T-cell (primary cell): ENCODE results near the gene MSH3. TPM values are rescaled to one million over a fixed set of nuclear protein-coding genes. Genes with fewer than 3 reads are reported as not detected.
"Not testable (repeated sequence)": the region's sequence is repeated elsewhere in the genome, so short reads cannot be mapped to it uniquely, and the experiment has no call there.

ENCODE experiments used
- ATAC-seq, 4 experiments: fragments of 200-7000 bp in 3 of 4; fragments of 150-1000 bp in 1 of 4; cut with Tn5 transposase; replicated peaks in 1 of 4; 1 replicate in 3 of 4; 2 replicates in 1 of 4; pipeline ENCODE4 v1.10.0; 2021; ENCODE audit warnings: moderate library complexity in 3 of 4, mild to moderate bottlenecking in 2 of 4, moderate number of reproducible peaks in 1 of 4
- CTCF ChIA-PET, 2 donors: fragments of 300-600 bp; sonication (Branson Sonifier 250); formaldehyde crosslinking; loops; one replicate each; lab custom pipeline; 2022; ENCODE audit warnings: antibody characterized with exemption in 2 of 2; lab: Charles Lee
- POLR2A ChIA-PET, 2 donors: fragments of 300-600 bp; sonication (Branson Sonifier 250); formaldehyde crosslinking; loops; one replicate each; lab custom pipeline; 2022; ENCODE audit warnings: antibody characterized with exemption in 2 of 2; lab: Charles Lee
- DNase-seq, 35 experiments: peaks; one replicate each; pipeline versions ENCODE4 v3.0.0 to v3.0.0-alpha.2; 2013 to 2023
- H3K27ac ChIP-seq: one replicate; pipeline ENCODE4 v1.5.1; 2013; ENCODE audit warnings: low read length
- H3K27me3 ChIP-seq, 2 experiments: replicated peaks in 1 of 2; 1 replicate in 1 of 2; 2 replicates in 1 of 2; pipeline versions ENCODE4 v1.6.1 to v1.7.0; 2013; ENCODE audit warnings: low read length in 1 of 2, mixed read lengths in 1 of 2; ENCODE audit not compliant: control insufficient read depth in 2 of 2, insufficient read depth in 2 of 2; ENCODE audit errors: extremely low read depth in 1 of 2
- H3K36me3 ChIP-seq, 2 donors: 1 replicate in 1 of 2; 2 replicates in 1 of 2; pipeline versions ENCODE4 v1.6.1 to v1.7.0; 2013; ENCODE audit warnings: low read length in 1 of 2; ENCODE audit not compliant: control insufficient read depth in 2 of 2, insufficient read depth in 1 of 2; ENCODE audit errors: extremely low read depth in 1 of 2
- H3K4me1 ChIP-seq, 2 experiments: 1 replicate in 1 of 2; 2 replicates in 1 of 2; pipeline versions ENCODE4 v1.6.1 to v1.7.0; 2013; ENCODE audit warnings: low read length in 2 of 2, mixed read lengths in 1 of 2; ENCODE audit not compliant: insufficient read depth in 2 of 2, control insufficient read depth in 1 of 2; ENCODE audit errors: extremely low read depth in 1 of 2
- H3K4me3 ChIP-seq, 2 donors: 1 replicate in 1 of 2; 2 replicates in 1 of 2; pipeline versions ENCODE4 v1.5.1 to v1.7.0; 2013; ENCODE audit warnings: mild to moderate bottlenecking in 2 of 2, low read length in 1 of 2, moderate library complexity in 1 of 2; ENCODE audit not compliant: control insufficient read depth in 1 of 2; ENCODE audit errors: extremely low read depth in 1 of 2
- H3K9me3 ChIP-seq: 2 replicates; pipeline ENCODE4 v1.7.0; 2013
- H3K27ac Mint-ChIP-seq, 2 donors: one replicate each; pipeline ENCODE4 v1.8.0; 2020 to 2021; ENCODE audit warnings: mild to moderate bottlenecking in 2 of 2, mixed read lengths in 2 of 2
- H3K27me3 Mint-ChIP-seq, 2 donors: one replicate each; pipeline ENCODE4 v1.8.0; 2021 to 2022; ENCODE audit warnings: mixed read lengths in 2 of 2
- H3K36me3 Mint-ChIP-seq: one replicate; pipeline ENCODE4 v1.8.0; 2021; ENCODE audit warnings: mixed read lengths
- H3K4me1 Mint-ChIP-seq, 3 donors: one replicate each; pipeline ENCODE4 v1.8.0; 2020 to 2022; ENCODE audit warnings: mixed read lengths in 3 of 3, mild to moderate bottlenecking in 1 of 3
- H3K4me3 Mint-ChIP-seq, 3 donors: one replicate each; pipeline ENCODE4 v1.8.0; 2020 to 2022; ENCODE audit warnings: mild to moderate bottlenecking in 3 of 3, mixed read lengths in 3 of 3, moderate library complexity in 3 of 3
- H3K9me3 Mint-ChIP-seq, 3 donors: one replicate each; pipeline ENCODE4 v1.8.0; 2020 to 2022; ENCODE audit warnings: mixed read lengths in 3 of 3
- WGBS: methylation state at CpG from one replicate; pipeline ENCODE4 v1.1.5; 2013; ENCODE audit warnings: missing lambda C conversion rate; ENCODE audit not compliant: insufficient coverage; 5-methylcytosine and 5-hydroxymethylcytosine counted together
- total RNA-seq, 35 experiments: library from RNA in 6 of 35; stranded (reverse) in 6 of 35; fragments of 120-200 nt in 1 of 35; gene quantifications; one replicate each; pipeline versions ENCODE4 v1.2.1 to v1.2.4 and lab custom pipeline; 2013 to 2026

The MSH3 gene
- total RNA-seq, 5 donors from 2014 or later (not counting 1 experiment from before 2014, with no cell fraction given): 10.8 to 20.8 (median 16.3) TPM

- Mint-ChIP-seq H3K4me3 (no peak overlapping the region), H3K27ac (no peak overlapping the region), H3K4me1 (peaks cover 10 to 41% (median 21%) of the 10 kb centered on the region in 3 donors), H3K36me3 (peaks cover 65% of the 10 kb centered on the region), H3K9me3 (no peaks in the 10 kb centered on the region), H3K27me3 (no peaks in the 10 kb centered on the region)
- CTCF ChIA-PET: interaction anchor here (0.7 kb wide), 2 partner anchors 304 to 447 kb away, joined by 4 to 6 read pairs; no protein-coding TSS in a partner anchor
- H3K9me3 ChIP-seq: no peaks in the 10 kb centered on the region
- H3K27me3 ChIP-seq: no peaks in the 10 kb centered on the region
- H3K36me3 ChIP-seq: peaks cover 0 to 7% of the 10 kb centered on the region in 2 donors
- no peak overlapping the region for H3K4me3 ChIP-seq
- WGBS: 100% methylated on average over 3 of the region's 4 CpGs
- DNase-seq (no peak), ATAC-seq (no peak)
- H3K27ac ChIP-seq: no peak overlapping the region
- POLR2A ChIA-PET: interaction anchor here in 1 of 2 donors (0.6 kb wide), 1 partner anchor 227 kb away, joined by 6 read pairs; no protein-coding TSS in a partner anchor
- peaks cover 0 to 6% of the 10 kb centered on the region in 2 experiments for H3K4me1 ChIP-seq
Observed at GRCh38 chr5:80736730-80737129, 82.3 kb downstream of the MSH3 start.

GRCh38 chr5:80738466-80738865 is 84.0 kb downstream of the MSH3 start:
- H3K9me3 ChIP-seq: no peaks in the 10 kb centered on the region
- Mint-ChIP-seq H3K27ac (peak overlapping the region in 1 of 2 donors; percentile 73), H3K4me1 (peaks cover 10 to 51% (median 21%) of the 10 kb centered on the region in 3 donors), H3K9me3 (no peaks in the 10 kb centered on the region), H3K27me3 (no peaks in the 10 kb centered on the region), H3K36me3 (peaks cover 67% of the 10 kb centered on the region), H3K4me3 (no peak overlapping the region)
- POLR2A ChIA-PET: no interaction called here
- no peak for ATAC-seq
- CTCF ChIA-PET: interaction anchor here in 1 of 2 donors (1.0 kb wide), 1 partner anchor 9 kb away, joined by 3 read pairs; no protein-coding TSS in a partner anchor
- H3K4me3 ChIP-seq: no peak overlapping the region
- H3K36me3 ChIP-seq: peaks cover 0 to 12% of the 10 kb centered on the region in 2 donors
- no peaks in the 10 kb centered on the region for H3K27me3 ChIP-seq
- peaks cover 0 to 14% of the 10 kb centered on the region in 2 experiments for H3K4me1 ChIP-seq
- DNase-seq: no peak
- no CpG with 5 or more reads among the region's 3 CpGs for WGBS
- peak overlapping the region; percentile 1 for H3K27ac ChIP-seq

GRCh38 chr5:80739057-80739456 is 84.6 kb downstream of the MSH3 start:
- ChIA-PET POLR2A (no interaction called here), CTCF (interaction anchor here in 1 of 2 donors (0.6 to 1.0 kb wide), 2 partner anchors 10 to 43 kb away, joined by 3 read pairs; no protein-coding TSS in a partner anchor)
- no peaks in the 10 kb centered on the region for H3K27me3 ChIP-seq
- Mint-ChIP-seq H3K9me3 (no peaks in the 10 kb centered on the region), H3K4me3 (no peak overlapping the region), H3K4me1 (peaks cover 10 to 54% (median 23%) of the 10 kb centered on the region in 3 donors), H3K27me3 (no peaks in the 10 kb centered on the region), H3K36me3 (peaks cover 64% of the 10 kb centered on the region), H3K27ac (peak overlapping the region; percentile 64 to 90)
- H3K36me3 ChIP-seq: peaks cover 0 to 14% of the 10 kb centered on the region in 2 donors
- H3K4me3 ChIP-seq: no peak overlapping the region
- H3K4me1 ChIP-seq: peaks cover 0 to 14% of the 10 kb centered on the region in 2 experiments
- peak overlapping the region; percentile 1 for H3K27ac ChIP-seq
- H3K9me3 ChIP-seq: no peaks in the 10 kb centered on the region
- ATAC-seq (no peak), DNase-seq (no peak)
- 100% methylated on average over 3 of the region's 4 CpGs for WGBS

- ATAC-seq (no peak), DNase-seq (no peak)
- ChIA-PET CTCF (interaction anchor here in 1 of 2 donors (1.0 kb wide), 1 partner anchor 10 kb away, joined by 3 read pairs; no protein-coding TSS in a partner anchor), POLR2A (interaction anchor here in 1 of 2 donors (0.7 kb wide), 1 partner anchor 355 kb away, joined by 5 read pairs; no protein-coding TSS in a partner anchor)
- no peak overlapping the region for H3K27ac ChIP-seq
- Mint-ChIP-seq H3K4me3 (no peak overlapping the region), H3K4me1 (peaks cover 10 to 57% (median 25%) of the 10 kb centered on the region in 3 donors), H3K9me3 (no peaks in the 10 kb centered on the region), H3K36me3 (peaks cover 66% of the 10 kb centered on the region), H3K27ac (peak overlapping the region; percentile 70 to 90), H3K27me3 (no peaks in the 10 kb centered on the region)
- H3K4me3 ChIP-seq: no peak overlapping the region
- no CpG with 5 or more reads among the region's 4 CpGs for WGBS
- H3K36me3 ChIP-seq: peaks cover 0 to 14% of the 10 kb centered on the region in 2 donors
- H3K27me3 ChIP-seq: no peaks in the 10 kb centered on the region
- peaks cover 0 to 14% of the 10 kb centered on the region in 2 experiments for H3K4me1 ChIP-seq
- no peaks in the 10 kb centered on the region for H3K9me3 ChIP-seq
Observed at GRCh38 chr5:80739496-80739895, 85.0 kb downstream of the MSH3 start.

GRCh38 chr5:80739898-80740297 is 85.4 kb downstream of the MSH3 start:
- ChIA-PET CTCF (no interaction called here), POLR2A (interaction anchor here in 1 of 2 donors (0.7 kb wide), 1 partner anchor 354 kb away, joined by 5 read pairs; no protein-coding TSS in a partner anchor)
- Histone ChIP-seq H3K27me3 (no peaks in the 10 kb centered on the region), H3K9me3 (no peaks in the 10 kb centered on the region), H3K27ac (no peak overlapping the region), H3K36me3 (peaks cover 0 to 17% of the 10 kb centered on the region in 2 donors), H3K4me3 (no peak overlapping the region), H3K4me1 (peaks cover 0 to 18% of the 10 kb centered on the region in 2 experiments)
- H3K27me3 Mint-ChIP-seq: no peaks in the 10 kb centered on the region
- H3K27ac Mint-ChIP-seq: peak overlapping the region; percentile 70 to 90
- H3K36me3 Mint-ChIP-seq: peaks cover 66% of the 10 kb centered on the region
- H3K4me1 Mint-ChIP-seq: peaks cover 10 to 61% (median 29%) of the 10 kb centered on the region in 3 donors
- H3K9me3 Mint-ChIP-seq: no peaks in the 10 kb centered on the region
- no peak for ATAC-seq
- no peak for DNase-seq
- WGBS: no CpG with 5 or more reads among the region's 2 CpGs
- H3K4me3 Mint-ChIP-seq: no peak overlapping the region

GRCh38 chr5:80740488-80740887 is 86.0 kb downstream of the MSH3 start:
- H3K4me3 Mint-ChIP-seq, H3K27me3 Mint-ChIP-seq, DNase-seq, ATAC-seq, H3K27me3 ChIP-seq, H3K9me3 ChIP-seq, H3K4me3 ChIP-seq, H3K9me3 Mint-ChIP-seq, CTCF ChIA-PET: not testable (repeated sequence)
- 100% methylated on average over 4 of the region's 12 CpGs for WGBS
- Mint-ChIP-seq H3K4me1 (peaks cover 10 to 65% (median 31%) of the 10 kb centered on the region in 3 donors), H3K36me3 (peaks cover 69% of the 10 kb centered on the region), H3K27ac (peak overlapping the region; percentile 90)
- POLR2A ChIA-PET: interaction anchor here in 1 of 2 donors (0.7 kb wide), 1 partner anchor 24 kb away, joined by 3 read pairs; no protein-coding TSS in a partner anchor
- peak overlapping the region; percentile 31 for H3K27ac ChIP-seq
- peaks cover 0 to 19% of the 10 kb centered on the region in 2 experiments for H3K4me1 ChIP-seq
- H3K36me3 ChIP-seq: peaks cover 0 to 19% of the 10 kb centered on the region in 2 donors
